ENCODE measurements around the gene ABCB8.

ABCB8 gene

DNA sequence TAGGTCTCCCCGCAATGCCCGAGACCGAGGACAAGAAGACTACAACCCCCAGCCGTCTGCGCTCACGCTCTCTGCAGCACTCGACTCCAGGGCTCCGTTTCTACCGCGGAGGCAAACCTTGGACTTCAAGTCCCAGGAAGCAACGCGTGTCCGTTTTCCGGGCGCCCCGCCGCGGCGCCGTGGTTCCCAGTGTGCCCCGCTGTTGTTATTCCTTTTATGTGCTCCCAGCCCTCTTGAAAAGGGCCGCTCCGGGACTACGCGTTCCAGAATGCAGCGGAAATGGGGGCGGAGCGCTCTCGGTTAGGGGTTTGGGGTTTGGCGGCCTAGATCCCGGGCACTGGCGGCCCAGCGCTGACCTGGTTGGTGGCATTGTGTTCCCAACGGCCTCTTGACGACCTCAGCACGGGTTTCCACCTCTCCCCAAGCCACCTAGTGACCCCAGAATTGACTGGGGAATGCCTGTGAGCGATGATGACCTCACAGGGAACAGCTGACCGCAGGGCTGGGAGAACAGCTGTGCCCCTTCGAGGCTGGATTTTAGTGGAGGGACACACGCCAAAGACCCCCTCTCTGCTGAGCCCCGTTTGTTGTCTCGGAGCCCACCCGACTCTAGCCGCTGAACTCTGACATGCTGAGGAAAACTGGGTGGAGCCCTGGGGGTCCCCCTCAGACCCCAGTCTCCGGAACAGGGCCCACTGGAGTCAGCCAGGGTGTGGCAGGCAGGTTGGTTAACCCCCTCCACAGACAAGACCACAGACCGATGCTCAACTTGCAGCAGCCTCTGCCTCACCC is 29.9 kb downstream of the ABCB8 start:
- DNase-seq (ENCODE audit: low spot score), result peak; percentile 98

DNA sequence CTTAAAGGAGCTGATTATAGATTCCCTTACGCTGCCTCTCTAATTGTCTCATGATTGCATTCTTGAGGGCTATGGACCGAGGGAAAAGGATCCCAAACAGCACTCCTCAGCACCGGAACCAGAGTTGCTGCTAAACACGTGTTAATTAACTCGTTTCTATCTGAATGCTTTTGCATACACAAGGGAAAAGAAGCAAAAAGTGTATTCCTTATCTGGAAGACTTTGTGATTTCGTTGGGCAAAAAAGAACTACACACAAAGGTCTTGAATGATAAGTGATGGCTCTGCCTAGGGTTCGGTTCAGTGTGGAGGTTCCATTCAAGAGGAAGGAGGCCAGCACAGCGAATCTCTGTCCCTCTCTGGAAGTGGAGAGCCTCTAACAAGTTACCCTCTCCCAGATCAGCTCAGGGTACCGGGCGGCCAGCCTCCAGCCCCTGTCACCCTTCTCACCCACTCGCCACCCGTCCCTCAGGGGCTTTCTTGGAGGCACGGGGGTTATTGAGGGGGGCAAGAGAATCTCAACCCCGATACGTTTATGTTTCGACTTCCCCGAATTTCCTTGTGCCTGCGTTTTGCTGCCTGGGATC is 30.6 kb downstream of the ABCB8 start:
- peak; percentile 7 for DNase-seq (ENCODE audit: low spot score)

DNA sequence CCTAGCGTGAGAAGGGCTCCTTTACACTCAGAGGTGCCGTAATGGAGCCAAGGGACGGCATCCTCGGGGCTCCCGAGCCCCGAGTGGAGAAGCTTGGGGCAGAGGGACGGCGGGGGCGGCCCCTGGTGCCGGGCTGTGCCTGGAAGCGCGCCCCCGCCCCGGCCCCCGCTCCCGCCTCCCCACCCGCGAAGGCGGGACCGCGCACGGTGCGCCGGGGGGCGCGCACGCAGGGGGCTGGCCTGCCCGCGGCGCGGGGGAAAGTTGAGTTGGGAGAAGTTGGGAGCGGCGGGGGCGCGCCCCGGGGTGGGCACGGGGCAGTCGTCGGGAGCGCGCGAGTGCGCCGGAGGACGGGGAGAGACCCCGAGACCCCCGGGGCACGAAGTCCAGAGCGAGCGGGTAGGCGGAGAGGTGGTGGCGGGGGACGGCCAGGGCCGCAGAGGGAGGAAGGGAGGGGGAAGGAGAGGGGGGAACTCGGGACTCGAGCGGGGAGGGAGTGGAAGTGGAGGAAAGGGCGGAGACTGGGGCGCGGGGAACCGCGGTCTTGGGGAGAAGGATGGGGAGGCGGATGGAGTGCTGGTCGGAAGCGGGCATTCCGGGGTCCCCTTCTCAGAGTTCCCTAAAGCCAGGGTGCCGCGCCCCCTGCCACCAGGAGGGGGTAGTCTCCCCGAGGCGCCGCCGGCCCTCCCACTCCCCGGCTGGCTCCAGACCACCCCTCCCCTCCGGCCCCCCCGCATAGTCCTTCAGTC is 31.3 kb downstream of the ABCB8 start, which contains the start of gene SLC4A2:
Gene SLC4A2 (plus strand): TSS at position 223 of the 746 bp plus-strand sequence. CDS start 2,399 bp downstream, outside the sequence.
- peak; percentile 66 for DNase-seq (ENCODE audit: low spot score)

DNA sequence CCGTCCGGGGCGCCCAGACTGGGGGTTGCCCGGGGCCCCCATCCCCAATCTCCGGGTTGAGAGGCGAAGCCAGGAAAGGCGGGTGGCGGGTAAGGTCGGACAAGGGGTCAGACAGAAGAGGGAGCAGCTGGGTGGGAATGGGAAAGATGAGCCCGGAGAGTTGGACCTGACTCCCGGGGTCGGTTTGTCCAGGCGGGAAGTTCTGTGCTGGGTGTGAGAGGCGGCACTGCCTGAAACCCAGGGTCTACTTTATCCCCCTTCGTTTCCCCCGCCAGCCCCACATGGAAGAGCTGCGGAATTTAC is 31.8 kb downstream of the ABCB8 start:
- DNase-seq (ENCODE audit: low spot score), result no peak

DNA sequence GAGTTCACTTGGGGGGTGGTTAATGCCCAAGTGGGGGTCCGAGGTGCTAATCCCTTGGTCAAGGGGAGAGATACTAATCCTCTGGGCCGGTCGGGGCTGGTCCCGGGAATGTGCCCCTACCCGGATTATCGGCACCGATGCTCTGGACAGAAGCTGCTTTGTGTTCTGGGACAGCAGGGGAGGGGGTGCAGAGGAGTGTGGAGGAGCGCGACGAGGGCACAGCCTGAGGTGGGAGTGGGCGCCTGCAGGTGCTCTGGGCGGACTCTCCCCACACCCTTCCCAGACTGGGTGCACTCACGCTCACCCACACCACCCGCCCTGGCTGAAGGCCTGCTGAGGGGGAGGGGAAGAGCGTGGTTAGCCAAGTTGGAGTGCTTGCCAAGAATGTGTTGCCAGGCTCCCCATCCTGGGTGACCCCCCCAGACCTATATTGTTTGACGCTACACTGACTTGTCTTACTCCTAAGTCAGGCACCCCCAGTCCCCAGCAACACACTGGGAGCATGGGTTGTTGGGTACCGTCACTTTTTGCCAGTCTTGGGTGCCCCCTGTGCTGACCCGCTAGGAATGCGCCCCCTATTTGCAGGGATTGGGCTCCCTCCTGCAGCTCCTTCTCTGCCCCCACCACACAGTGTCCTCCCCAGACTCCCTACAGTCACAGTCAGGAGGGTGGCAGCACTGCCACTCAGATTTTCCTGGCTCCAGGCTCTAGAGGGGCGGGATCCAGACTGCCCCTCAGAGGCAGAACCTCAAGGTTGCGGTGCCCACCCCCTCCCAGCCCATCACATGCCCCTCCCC is 32.4 kb downstream of the ABCB8 start:
- no peak for DNase-seq (ENCODE audit: low spot score)

DNA sequence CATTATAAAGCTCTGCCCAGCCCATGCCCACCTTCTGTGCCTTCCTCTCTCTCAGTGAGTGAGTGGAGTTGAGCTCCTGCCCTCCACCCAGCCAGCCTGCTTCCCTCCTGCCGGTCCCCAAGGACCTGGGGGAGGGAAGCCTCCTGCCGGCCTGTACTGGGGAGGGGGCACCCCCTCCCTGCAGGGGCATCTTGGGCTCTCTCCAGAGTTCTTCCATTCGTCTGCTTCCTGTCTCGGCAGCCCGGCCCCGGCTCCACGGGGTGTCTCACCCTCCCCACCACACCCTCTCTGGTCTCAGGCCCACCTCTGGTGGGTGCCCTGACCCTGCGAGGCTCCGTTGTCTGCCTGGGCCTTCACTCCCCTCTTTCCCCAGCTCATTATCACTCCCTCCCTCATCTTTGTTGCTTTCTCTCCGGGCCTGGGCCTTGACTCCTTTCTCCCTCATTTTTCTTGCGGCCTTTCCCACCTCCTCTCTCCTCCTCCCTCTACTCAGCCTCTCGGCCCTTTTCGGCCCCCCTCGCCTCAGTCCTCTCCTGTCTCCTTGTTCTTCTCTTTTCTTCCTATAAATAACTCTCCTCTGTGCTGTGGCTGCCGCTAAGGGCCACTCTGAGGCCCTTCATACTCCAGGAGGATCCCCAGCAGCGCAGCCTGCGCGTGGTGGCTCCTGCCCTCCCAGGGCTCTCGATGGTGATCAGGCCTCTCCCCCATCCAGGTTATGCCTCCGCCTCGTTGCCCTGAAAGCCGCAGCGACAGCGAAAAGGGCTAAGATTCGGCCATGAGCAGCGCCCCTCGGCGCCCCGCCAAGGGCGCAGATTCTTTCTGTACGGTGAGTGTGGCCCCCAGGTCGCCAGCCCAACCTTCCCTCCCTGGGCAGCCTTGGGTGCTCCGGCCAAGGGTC is 33.2 kb downstream of the ABCB8 start:
- DNase-seq (ENCODE audit: low spot score), result no peak

DNA sequence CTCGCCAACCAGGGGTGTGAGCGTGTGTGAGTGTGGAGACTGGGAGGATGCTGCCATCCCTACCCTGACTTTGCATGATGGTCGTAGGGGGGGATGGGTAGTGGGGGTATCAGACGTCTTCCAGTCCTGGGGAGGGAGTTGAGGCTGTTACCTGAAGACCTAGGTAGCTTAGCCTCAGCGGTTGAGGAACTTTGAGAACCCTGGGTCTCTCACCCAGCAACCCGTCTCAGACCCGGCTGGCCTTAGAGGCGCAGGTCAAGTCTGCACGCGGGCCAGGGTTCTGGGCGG is 33.8 kb downstream of the ABCB8 start:
- DNase-seq (ENCODE audit: low spot score), result no peak

DNA sequence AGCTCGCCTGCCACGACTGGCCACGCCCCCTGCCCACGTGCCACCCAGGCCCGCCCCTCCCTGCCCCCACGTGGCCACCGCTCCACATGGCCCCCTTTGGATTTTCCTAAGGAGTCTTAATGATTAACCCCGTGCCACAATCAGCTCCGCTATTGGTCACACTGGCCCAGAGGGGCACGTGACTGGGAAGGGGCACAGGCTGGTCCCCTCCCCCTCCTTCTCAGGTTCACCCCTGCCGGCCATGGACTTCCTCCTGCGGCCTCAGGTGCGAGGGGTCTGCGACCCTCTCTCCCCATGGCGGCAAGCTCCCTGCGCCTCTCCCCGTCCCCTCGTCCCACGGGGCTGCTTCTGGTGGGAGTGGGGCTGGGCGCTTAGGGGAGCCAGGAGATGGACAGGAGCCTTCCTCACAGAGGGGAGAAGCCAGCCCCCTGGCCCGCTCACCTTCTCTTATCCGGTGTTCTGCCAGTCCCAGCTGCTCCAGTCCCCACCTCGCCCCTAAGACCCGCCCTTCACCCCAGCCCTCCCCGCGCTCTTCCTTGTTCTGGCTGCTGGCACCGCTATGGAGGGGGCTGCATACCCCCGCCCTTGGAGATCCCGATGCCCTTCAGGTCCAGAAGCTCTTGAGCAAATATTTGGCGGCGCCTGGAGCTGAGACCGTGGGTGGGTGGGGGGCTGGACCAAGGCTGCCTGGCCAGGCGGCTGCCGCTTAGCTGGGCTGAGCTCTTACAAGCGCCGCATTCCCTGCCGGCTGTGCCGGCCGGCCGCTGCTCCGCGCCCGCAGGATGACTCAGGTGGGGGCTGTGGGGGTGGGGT is 34.4 kb downstream of the ABCB8 start:
- no peak for DNase-seq (ENCODE audit: low spot score)

DNA sequence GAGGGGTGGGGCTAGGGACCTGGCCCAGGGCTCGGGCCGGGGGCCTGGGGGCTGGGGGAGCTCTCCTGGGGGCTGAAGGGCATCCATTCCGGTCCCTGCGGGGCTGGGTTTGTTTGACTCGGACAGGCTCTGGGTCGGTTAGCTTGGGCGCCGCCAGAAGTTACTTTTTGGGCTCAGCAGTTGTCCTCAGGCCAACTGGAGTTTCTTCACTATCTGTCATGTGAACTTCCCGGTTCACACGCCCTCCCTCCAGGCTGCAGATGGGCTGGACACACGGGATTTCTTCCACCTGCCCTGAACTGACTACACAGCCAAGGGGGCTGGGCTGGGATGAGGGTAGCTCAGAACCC is 34.9 kb downstream of the ABCB8 start:
- no peak for DNase-seq (ENCODE audit: low spot score)

DNA sequence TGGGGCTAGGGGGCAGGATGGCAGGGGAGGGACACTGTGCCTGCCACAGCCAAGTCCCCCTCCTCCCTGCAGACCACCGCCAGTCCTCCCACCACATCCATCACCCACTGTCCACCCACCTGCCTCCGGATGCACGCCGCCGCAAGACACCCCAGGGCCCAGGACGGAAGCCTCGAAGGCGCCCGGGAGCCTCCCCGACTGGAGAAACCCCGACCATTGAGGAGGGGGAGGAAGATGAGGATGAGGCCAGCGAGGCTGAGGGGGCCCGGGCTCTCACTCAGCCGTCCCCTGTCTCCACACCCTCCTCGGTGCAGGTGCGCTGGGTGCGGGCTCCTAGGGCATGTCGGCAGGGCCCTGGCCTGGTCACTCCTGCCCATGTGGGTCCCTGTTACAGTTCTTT is 36.2 kb downstream of the ABCB8 start:
- DNase-seq (ENCODE audit: low spot score), result no peak

DNA sequence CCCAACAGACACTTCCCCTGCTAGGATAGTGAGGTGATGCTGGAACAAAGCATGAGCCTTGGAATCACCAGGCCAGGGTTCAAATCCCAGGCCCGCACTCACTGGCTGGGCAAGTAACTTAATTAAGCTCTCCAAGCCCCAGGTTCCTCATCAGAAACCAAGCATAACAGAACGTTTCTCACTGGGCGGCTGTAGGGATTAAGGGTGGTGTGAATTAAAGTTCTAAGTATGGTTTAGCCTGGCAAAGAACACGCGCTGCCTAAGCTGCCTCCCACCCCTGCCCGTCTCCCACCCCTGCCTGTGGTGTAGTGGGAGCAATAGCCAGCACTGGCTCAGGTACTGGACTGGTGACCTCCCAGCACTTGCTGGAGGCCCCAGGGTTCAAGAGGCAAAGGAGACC is 36.7 kb downstream of the ABCB8 start:
- no peak for DNase-seq (ENCODE audit: low spot score)

DNA sequence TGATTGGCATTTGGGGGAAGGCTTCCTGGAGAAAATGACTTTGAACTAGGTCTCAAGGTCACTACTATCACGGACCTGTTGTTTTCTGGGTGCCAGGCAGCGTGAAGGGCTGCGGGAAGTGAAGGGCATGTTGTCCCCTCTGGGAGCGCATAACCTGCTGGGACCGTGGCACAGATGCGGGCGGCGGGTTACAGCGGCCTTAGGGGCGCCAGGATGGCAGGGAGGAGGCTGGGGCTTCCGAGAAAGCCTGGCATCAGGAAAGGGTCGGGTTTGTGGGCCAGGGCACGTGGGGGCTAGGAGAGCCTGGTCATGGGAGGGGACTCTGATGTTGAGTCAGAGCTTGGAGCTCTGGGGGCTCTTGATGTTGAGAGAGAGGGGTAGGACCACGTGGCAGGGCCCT is 37.3 kb downstream of the ABCB8 start:
- no peak for DNase-seq (ENCODE audit: low spot score)

DNA sequence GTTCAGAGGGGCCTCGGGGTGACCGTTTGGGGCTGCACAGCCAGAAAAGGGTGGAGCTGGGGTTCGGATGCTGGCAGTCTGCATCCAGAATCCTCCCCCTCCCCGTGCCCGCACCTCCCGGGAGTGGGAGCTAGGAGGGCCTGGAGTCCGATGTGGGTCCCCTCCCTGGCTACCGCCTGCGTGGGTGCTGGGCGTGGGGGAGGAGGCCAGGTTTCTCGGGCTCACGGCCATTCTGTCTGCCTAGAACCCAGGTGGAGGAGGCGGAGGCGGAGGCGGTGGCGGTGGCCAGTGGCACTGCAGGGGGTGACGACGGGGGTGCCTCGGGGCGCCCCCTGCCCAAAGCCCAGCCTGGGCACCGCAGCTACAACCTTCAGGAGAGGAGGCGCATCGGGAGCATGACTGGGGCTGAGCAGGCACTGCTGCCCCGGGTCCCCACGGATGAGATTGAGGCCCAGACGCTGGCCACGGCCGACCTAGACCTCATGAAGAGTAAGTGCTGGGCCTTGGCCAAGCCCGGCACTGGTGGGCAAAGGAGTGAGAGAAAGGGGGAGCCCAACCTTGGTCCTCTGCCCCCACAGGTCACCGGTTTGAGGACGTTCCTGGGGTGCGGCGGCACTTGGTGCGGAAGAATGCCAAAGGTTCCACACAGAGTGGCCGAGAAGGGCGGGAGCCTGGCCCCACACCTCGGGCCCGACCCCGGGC is 38.2 kb downstream of the ABCB8 start:
- no peak for DNase-seq (ENCODE audit: low spot score)

DNA sequence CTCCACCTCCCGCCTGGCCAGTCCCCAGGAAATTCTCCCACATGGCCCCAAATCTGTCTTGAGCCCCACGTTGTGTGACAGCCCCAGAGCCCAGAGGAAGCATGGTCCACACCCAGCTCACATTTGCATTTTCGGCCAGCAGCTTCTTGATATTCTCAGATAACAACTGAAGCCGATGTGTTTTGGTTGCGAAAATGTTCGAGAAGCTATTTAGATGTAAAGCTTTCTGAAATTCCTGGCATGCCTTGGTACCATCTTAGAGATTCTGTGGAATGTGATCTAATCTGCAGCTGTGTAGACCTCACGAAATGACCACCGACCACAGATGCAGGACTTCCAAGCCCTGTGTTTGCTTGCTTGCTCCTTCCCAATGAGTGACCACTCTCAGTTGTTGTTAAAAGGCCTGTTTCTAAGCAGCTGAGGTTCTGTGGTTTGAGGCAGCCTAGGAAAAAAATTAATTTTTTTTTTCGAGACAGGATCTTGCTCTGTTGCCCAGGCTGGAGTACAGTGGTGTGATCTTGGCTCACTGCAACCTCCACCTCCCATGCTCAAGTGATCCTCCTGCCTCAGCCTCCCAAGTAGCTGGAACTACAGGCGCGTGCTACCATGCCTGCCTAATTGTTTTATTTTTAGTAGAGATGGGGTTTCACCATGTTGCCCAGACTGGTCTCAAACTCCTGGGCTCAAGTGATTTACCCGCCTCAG is 40.0 kb downstream of the ABCB8 start:
- DNase-seq (ENCODE audit: low spot score), result no peak

DNA sequence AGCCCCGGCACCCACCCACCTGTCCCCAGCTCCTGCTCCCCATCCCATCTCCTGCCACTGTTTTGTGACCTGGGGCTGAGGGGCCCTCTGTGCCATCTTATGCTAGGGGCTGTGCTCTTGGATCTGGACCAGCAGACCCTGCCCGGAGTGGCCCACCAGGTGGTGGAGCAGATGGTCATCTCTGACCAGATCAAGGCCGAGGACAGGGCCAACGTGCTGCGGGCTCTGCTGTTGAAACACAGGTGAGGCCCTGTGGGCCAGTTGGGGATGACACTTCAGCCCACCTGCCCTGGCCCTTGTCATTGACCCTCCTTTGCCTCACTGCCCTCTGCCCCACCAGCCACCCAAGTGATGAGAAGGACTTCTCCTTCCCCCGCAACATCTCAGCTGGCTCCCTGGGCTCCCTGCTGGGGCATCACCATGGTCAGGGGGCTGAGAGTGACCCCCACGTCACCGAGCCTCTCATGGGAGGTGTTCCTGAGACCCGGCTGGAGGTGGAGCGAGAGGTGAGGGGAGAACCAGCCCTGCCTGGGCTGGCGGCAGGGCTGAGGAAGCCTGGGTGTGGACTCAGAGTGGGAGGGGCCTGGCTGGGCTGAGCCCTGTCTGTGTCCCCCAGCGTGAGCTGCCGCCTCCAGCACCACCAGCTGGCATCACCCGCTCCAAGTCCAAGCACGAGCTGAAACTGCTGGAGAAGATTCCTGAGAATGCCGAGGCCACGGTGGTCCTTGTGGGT is 41.8 kb downstream of the ABCB8 start:
- DNase-seq (ENCODE audit: low spot score), result no peak

DNA sequence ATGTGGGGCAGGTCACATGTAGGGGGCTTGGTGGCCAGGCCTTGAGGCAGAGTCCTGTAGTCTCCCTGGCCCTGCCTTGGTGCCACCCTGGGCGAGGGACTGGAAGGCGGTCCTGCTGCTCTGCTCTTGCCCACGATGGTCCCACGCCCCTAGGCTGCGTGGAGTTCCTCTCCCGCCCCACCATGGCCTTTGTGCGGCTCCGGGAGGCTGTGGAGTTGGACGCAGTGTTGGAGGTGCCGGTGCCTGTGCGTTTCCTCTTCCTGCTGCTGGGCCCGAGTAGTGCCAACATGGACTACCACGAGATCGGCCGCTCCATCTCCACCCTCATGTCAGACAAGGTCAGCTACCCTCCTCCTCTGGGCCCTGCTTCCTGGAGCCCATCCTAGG is 42.3 kb downstream of the ABCB8 start:
- no peak for DNase-seq (ENCODE audit: low spot score)

DNA sequence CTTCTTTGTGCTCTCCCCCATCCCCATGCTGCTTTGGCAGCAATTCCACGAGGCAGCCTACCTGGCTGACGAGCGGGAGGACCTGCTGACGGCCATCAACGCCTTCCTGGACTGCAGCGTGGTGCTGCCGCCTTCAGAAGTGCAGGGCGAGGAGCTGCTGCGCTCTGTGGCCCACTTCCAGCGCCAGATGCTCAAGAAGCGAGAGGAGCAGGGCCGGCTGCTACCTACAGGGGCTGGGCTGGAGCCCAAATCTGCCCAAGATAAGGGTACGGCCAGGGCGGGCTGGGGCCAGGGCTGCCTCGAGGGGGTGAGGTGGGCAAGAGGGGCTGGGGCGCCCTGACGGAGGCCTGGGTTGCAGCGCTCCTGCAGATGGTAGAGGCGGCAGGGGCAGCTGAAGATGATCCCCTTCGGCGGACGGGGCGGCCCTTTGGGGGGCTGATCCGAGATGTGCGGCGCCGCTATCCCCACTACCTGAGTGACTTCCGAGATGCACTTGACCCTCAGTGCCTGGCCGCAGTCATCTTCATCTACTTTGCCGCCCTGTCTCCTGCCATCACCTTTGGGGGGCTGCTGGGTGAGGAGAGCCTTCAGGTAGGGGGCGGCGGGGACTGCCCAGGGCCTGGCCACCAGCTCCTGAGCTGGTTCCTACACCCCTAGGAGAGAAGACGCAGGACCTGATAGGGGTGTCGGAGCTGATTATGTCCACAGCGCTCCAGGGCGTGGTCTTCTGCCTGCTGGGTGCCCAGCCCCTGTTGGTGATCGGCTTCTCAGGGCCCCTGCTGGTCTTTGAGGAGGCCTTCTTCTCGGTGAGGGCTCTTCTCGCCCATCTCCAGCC is 43.0 kb downstream of the ABCB8 start:
- DNase-seq (ENCODE audit: low spot score), result no peak

DNA sequence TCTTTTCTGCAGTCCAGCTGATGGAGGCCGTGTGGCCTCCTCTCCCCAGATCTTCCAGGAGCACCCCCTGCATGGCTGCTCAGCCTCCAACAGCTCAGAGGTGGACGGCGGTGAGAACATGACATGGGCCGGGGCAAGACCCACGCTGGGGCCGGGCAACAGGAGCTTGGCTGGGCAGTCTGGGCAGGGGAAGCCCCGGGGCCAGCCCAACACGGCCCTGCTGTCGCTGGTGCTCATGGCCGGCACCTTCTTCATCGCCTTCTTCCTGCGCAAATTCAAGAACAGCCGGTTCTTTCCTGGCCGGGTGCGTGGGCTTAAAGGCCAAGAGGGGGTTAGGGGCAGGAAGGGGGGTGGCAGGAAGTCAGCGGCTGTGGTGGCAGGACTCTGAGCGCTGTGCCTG is 45.7 kb downstream of the ABCB8 start:
- DNase-seq (ENCODE audit: low spot score), result no peak

Data from CD4-positive, alpha-beta T cell treated with Interleukin-15 for 4 hours (primary cell).